T47D (cell line): Measurements from ENCODE around the gene ITK.

Source experiments
- DNase-seq, 2 experiments: peaks; one replicate each; pipeline versions ENCODE4 v3.0.0 to v3.0.0-alpha.2; 2011 to 2012; ENCODE audit warnings: low read depth in 1 of 2, low spot score in 1 of 2
- JUND ChIP-seq: IDR thresholded peaks from 2 replicates; pipeline ENCODE4 v1.6.1; 2012; ENCODE audit warnings: low read depth
- in situ Hi-C: cut with HindIII; loops from 2 replicates; pipeline ENCODE4 v1.10.0; 2016; ENCODE audit warnings: low sequenced_read_pairs, low pct_unique_long_range_greater_than_20kb

ITK gene

DNA sequence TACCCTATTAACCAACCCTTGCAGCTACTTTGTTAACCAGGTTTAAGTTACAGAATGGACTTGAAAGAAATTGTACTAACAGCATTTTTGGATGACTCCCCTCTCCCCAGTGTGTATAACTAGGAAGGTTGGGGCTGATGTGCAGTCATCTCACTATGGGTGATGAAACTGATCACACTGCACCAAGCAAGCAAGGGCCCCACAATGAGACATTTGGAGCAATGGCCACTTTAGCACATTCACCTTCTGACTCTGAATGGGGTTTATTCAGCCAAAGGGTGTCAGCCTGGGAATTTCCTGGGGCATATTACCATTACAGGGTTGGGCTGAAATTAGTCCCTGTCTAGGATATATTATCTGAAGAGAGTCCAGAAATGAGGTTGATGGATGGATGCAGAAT lies 66.6 kb downstream of the ITK start:
- DNase-seq, result no peak
- in situ Hi-C loops, result no loop called here
- no peak for TF ChIP-seq JUND

DNA sequence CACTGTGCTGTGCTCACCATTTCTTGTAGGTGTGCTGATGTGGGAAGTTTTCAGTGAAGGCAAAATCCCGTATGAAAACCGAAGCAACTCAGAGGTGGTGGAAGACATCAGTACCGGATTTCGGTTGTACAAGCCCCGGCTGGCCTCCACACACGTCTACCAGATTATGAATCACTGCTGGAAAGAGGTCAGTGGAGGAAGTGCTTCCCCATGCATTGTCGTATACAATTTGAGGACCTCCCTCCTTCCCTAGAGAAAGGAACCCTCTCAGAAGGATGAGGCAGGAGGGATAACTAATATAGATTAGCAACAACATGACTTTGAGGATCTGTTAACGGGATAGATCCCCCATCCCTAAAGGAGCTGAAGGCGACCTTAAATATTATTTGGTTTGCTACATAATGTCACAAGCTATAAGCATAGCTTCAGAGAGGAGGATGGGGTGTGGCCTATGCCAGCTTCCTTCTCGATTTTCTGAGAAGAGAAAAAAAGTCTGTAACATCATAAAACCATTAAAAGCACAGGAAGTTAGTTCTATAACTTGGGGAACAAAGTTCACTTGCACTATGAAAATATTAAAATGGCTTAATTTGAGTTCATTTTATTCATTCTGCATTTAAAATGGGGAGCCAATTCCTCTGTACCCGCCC lies 68.3 kb downstream of the ITK start:
- no peak for TF ChIP-seq JUND
- DNase-seq, result no peak
- in situ Hi-C loops, result no loop called here

DNA sequence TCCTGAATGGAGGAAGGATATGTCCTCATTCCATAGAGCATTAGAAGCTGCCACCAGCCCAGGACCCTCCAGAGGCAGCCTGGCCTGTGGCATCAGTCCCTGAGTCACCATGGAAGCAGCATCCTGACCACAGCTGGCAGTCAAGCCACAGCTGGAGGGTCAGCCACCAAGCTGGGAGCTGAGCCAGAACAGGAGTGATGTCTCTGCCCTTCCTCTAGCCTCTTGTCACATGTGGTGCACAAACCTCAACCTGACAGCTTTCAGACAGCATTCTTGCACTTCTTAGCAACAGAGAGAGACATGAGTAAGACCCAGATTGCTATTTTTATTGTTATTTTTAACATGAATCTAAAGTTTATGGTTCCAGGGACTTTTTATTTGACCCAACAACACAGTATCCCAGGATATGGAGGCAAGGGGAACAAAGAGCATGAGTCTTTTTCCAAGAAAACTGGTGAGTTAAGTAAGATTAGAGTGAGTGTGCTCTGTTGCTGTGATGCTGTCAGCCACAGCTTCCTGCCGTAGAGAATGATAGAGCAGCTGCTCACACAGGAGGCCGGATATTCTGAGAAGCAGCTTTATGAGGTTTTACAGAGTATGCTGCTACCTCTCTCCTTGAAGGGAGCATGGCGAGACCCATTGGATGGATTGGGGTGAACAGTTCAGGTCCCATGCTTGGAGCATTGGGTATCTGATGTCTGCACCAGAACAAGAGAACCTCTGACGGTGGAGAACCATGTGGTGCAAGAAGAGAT lies 72.2 kb downstream of the ITK start:
- no peak for DNase-seq
- in situ Hi-C loops, result no loop called here
- TF ChIP-seq JUND, result no peak

GRCh38 chr5:157253547-157253946 lies 72.9 kb downstream of the ITK start:
- in situ Hi-C loops, result no loop called here
- TF ChIP-seq JUND, result no peak

DNA sequence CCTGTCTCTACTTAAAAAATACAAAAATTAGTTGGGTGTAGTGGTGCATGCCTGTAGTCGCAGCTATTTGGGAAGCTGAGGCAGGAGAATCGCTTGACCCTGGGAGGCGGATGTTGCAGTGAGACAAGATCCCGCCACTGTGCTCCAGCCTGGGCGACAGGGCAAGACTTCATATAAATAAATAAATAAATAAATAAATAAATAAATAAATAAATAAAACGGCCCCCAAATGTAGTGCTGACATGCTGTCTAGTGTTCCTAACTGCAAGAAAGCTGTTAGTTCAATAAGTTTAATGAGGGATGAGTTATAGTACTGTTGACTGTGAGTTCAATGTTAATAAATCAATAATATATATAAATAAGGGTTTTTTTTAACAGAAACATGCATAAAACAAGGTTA lies 77.8 kb downstream of the ITK start:
- DNase-seq, result no peak
- no peak for TF ChIP-seq JUND
- in situ Hi-C loops, result no loop called here

More at GRCh38 chr5:157253547-157253946, 72.9 kb downstream of the ITK start:
- DNase-seq, result peak; percentile 66 to 72

- no peak for DNase-seq
- in situ Hi-C loops, result no loop called here
- no peak for TF ChIP-seq JUND
These were observed 79.1 kb downstream of the ITK start for GRCh38 chr5:157259699-157260098.

- TF ChIP-seq JUND, result no peak
- DNase-seq, result peak in 1 of 2 experiments; percentile 31
- in situ Hi-C loops, result no loop called here
These were observed 83.0 kb downstream of the ITK start for GRCh38 chr5:157263496-157264090.

DNA sequence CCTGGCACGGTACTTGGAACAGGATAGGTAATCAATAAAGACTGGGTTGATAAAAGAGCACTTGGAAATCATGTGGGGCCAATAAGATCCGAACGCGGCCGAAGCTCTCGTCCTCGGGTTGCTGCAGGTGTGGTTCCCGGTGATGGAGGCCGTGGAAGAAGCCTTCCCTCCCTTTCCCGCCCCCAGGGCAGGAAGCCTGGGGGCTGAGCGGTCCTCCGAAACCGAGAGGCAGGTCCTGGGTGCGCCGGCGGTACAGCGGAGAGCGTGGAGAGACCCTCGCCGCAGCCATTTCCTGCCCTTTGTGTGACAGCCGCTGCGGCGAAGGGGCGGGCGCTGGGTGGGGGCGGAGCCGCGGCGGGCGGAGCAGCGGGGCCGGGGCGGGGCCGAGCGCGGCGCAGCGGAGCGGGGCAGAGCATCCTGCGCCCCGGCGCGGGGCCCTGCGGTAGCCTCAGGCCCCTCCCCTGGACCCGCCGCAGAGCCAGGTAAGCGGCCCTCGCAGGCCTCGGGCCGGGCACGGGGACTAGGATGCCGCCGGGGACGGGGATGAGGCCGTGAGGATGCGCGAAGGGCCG lies 85.2 kb downstream of the ITK start, which contains the start of gene CYFIP2:
CYFIP2 (plus strand) TSS at position 410 of the 572 bp plus-strand sequence. CDS start 19,239 bp downstream, outside the sequence.
- in situ Hi-C loops, result no loop called here
- peak; percentile 57 to 82 for DNase-seq
- no peak for TF ChIP-seq JUND

- TF ChIP-seq JUND, result no peak
- in situ Hi-C loops, result no loop called here
- DNase-seq, result peak; percentile 64 to 65
These were observed 85.8 kb downstream of the ITK start for GRCh38 chr5:157266286-157267007.

GRCh38 chr5:157267025-157267424 lies 86.4 kb downstream of the ITK start:
- TF ChIP-seq JUND, result no peak
- in situ Hi-C loops, result no loop called here
- peak in 1 of 2 experiments; percentile 7 for DNase-seq

DNA sequence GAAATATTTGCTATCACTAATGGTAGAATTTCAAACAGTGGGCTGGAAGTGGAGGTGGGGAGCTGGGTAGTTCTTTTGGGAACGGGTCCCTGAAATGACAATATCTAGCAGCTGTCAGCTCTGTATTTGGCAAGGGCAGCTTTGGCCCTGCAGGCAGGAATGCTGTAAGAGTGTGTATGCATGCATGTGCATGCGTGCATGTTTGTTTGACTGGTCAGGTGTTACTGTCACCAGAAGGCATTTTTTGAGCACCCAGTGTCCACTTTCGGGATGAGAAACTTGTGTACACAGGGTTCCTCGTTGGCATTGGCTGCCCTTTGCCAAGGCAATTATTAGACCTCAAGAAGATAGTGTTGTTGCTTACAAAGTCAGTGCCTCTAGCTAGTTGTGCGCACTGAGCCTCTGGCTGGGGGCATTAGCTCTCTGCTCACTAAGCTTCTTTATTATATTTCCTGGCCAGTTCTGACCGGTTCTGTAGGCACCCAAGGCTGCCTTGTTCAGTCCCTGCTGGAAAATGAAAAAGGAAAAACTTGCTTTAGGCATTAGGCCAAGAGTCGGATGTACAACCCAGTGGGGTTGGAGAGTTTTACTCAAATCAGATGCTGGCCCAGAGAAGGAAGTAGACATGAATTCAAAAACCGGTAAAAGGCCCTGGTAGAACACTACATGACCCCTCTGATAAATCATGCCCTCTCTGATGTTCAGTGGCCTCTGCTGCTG lies 87.3 kb downstream of the ITK start:
- peak; percentile 58 to 91 for DNase-seq
- peak; percentile 54; the same call in 1 of the 2 replicates for TF ChIP-seq JUND
- in situ Hi-C loops, result no loop called here
